T-helper 1 cell (primary cell): ENCODE data around the gene TRIM69.

Experiments used
- DNase-seq, 5 donors: peaks; one replicate each; pipeline ENCODE4 v3.0.0-alpha.2; 2012 to 2020

The TRIM69 gene

GRCh38 chr15:44804298-44805046 is 68.1 kb downstream of the TRIM69 start:
- peak in 1 of 5 donors; percentile 9 for DNase-seq

GRCh38 chr15:44808557-44808956 is 72.2 kb downstream of the TRIM69 start:
- no peak for DNase-seq

- DNase-seq: no peak
Observed at GRCh38 chr15:44810237-44810636, 73.9 kb downstream of the TRIM69 start.

GRCh38 chr15:44811337-44811736 is 75.0 kb downstream of the TRIM69 start:
- no peak for DNase-seq

- no peak for DNase-seq
Observed at GRCh38 chr15:44812029-44812517, 75.7 kb downstream of the TRIM69 start.

- no peak for DNase-seq
Observed at GRCh38 chr15:44813231-44813630, 76.9 kb downstream of the TRIM69 start.
